ENCODE results near the gene CPNE4. TPM values are rescaled to one million over a fixed set of nuclear protein-coding genes. Genes with fewer than 3 reads are reported as not detected.
"Not testable (repeated sequence)": the region's sequence is repeated elsewhere in the genome, so short reads cannot be mapped to it uniquely, and the experiment has no call there.

The CPNE4 gene
- total RNA-seq, 1 donor from 2014 or later, result 0.20 TPM

- no peak for DNase-seq (ENCODE audit: low spot score)
Measured at GRCh38 chr3:131960324-131960723, 74.5 kb downstream of the CPNE4 start.

GRCh38 chr3:131957980-131958379 is 76.8 kb downstream of the CPNE4 start:
- DNase-seq (ENCODE audit: low spot score), result no peak

- no peak for DNase-seq (ENCODE audit: low spot score)
Measured at GRCh38 chr3:131957511-131957910, 77.3 kb downstream of the CPNE4 start.

GRCh38 chr3:131948806-131949205 is 86.0 kb downstream of the CPNE4 start:
- no peak for DNase-seq (ENCODE audit: low spot score)

GRCh38 chr3:131944676-131945075 is 90.1 kb downstream of the CPNE4 start:
- DNase-seq (ENCODE audit: low spot score), result no peak

- DNase-seq (ENCODE audit: low spot score), result no peak
Measured at GRCh38 chr3:131933665-131934064, 101.1 kb downstream of the CPNE4 start.

GRCh38 chr3:131928593-131928992 is 106.2 kb downstream of the CPNE4 start:
- no peak for DNase-seq (ENCODE audit: low spot score)

- no peak for DNase-seq (ENCODE audit: low spot score)
Measured at GRCh38 chr3:131925571-131925970, 109.2 kb downstream of the CPNE4 start.

GRCh38 chr3:131922356-131922755 is 112.5 kb downstream of the CPNE4 start:
- DNase-seq (ENCODE audit: low spot score), result no peak

- DNase-seq (ENCODE audit: low spot score), result no peak
Measured at GRCh38 chr3:131917006-131917405, 117.8 kb downstream of the CPNE4 start.

GRCh38 chr3:131914090-131914691 is 120.6 kb downstream of the CPNE4 start:
- no peak for DNase-seq (ENCODE audit: low spot score)

- no peak for DNase-seq (ENCODE audit: low spot score)
Measured at GRCh38 chr3:131912255-131912654, 122.6 kb downstream of the CPNE4 start.

- no peak for DNase-seq (ENCODE audit: low spot score)
Measured at GRCh38 chr3:131907796-131908195, 127.0 kb downstream of the CPNE4 start.

GRCh38 chr3:131903988-131904415 is 130.8 kb downstream of the CPNE4 start:
- DNase-seq (ENCODE audit: low spot score), result no peak

- DNase-seq (ENCODE audit: low spot score), result no peak
Measured at GRCh38 chr3:131901686-131902085, 133.1 kb downstream of the CPNE4 start.

GRCh38 chr3:131900891-131901290 is 133.9 kb downstream of the CPNE4 start:
- DNase-seq (ENCODE audit: low spot score), result no peak

GRCh38 chr3:131899021-131899420 is 135.8 kb downstream of the CPNE4 start:
- no peak for DNase-seq (ENCODE audit: low spot score)

- no peak for DNase-seq (ENCODE audit: low spot score)
Measured at GRCh38 chr3:131898346-131898745, 136.5 kb downstream of the CPNE4 start.

- no peak for DNase-seq (ENCODE audit: low spot score)
Measured at GRCh38 chr3:131896285-131896684, 138.5 kb downstream of the CPNE4 start.

GRCh38 chr3:131895766-131896165 is 139.0 kb downstream of the CPNE4 start:
- DNase-seq (ENCODE audit: low spot score), result no peak

GRCh38 chr3:131892331-131892730 is 142.5 kb downstream of the CPNE4 start:
- no peak for DNase-seq (ENCODE audit: low spot score)

GRCh38 chr3:131885871-131886270 is 148.9 kb downstream of the CPNE4 start:
- DNase-seq (ENCODE audit: low spot score), result not testable (repeated sequence)

- DNase-seq (ENCODE audit: low spot score), result no peak
Measured at GRCh38 chr3:131883711-131884407, 151.0 kb downstream of the CPNE4 start.

- DNase-seq (ENCODE audit: low spot score), result no peak
Measured at GRCh38 chr3:131883086-131883485, 151.7 kb downstream of the CPNE4 start.

All from mucosa of gallbladder (tissue), 1 donor.